HG03558 (cell line): Measurements from ENCODE around the gene SRCIN1.
"Not testable (repeated sequence)": the region's sequence is repeated elsewhere in the genome, so short reads cannot be mapped to it uniquely, and the experiment has no call there.

Experiments
- ATAC-seq: cut with Tn5 transposase; IDR thresholded peaks from one replicate; pipeline ENCODE4 v1.9.1; 2021; ENCODE audit warnings: moderate number of reproducible peaks; ENCODE audit not compliant: unreplicated experiment; ENCODE audit errors: extremely low read depth

SRCIN1 gene

DNA sequence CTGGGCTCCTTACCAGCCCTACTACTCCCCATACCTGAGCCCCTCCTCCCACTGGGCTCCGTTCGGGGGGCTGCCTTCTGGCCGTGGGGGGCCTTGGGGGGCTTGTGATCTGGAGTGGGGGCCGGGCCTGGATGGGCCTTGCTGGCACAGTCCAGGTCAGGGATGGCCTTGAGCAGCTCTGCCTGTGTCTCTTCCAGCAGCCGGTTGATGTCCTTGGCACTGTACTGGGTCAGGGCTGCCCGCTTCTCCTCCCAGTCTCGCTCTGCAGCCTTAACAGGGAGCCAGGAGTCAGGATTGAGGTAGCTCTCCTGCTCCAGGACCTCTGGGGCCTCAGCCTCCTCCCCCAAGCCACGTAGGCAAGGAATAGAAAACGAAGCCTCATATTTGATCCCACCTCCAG is 54.6 kb downstream of the SRCIN1 start:
- no peak for ATAC-seq

DNA sequence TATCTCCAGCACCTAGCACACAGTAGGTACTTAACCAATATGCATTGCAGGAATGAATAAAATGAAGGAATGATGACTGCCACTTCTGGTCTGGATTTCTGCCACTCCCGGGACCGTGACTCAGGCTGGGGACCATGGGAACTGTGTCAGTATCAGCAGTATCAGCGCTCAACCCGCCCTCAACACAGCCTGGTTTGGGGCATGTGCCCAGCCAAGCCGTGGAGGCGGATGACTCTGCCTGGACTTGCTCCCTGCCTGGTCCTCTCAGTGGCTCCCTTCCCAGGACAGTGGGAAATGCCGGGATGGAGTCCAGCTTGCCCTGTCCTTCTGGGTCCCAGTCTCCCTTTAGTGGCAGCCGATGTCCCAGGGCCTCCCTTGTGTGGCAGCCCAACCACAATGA is 55.1 kb downstream of the SRCIN1 start:
- ATAC-seq = no peak

DNA sequence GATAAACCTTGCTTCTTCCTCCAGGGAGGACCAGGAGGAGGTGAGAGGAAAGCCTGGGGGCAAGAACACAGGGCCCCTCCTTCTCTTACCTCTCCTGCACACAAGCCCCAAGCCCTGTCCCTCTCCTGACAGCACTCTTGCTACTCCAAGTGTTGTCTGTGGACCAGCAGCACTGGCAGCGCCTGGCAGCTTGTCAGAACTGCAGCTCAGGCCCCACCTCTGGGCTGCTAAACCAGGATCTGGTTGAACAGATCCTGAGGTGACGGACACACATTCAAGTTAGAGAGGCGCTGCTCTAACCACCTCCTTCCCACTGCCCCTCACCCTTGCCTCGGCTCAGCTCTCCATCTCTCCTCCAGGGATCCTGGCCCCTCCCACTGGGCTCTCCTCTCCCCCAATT is 56.5 kb downstream of the SRCIN1 start:
- no peak for ATAC-seq

DNA sequence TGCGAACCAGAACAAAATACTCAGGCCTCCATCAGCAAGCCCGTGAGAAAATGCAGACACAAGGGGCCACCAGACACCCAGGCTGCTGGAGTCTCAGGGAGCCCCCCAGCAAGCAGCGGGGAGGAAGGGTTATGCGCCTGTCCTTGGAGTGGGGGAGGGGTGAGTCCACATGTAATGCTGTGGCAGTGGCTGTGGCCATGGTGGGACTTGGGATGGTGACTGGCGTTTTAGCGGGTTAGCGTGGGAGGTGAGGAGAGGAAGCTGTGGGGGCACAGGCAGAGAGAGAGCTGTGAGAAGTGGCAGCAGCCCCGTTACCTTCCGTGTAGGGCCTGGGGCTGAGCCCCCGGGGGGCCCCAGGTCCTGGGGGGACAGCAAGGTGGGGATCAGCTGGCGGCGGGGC is 58.3 kb downstream of the SRCIN1 start:
- ATAC-seq = no peak

DNA sequence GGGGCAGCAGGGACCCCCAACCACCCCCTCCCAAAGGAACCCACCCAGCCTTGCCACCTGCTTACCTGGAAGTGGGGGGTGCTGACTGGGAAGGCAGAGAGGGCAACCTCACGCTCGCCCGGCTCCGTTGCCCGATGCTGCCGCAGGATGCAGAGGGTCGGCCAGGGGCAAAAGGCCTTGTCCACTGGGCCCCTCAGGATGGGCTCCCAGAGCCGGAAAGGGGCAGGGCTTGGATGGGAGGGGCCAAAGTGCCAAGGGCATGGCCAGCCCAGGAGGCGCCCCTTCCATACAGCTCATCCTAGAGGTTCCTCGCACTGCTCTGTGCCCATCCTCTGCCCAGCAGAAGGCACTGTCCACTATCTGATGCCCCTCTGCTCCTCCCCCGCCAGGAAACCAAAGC is 59.4 kb downstream of the SRCIN1 start:
- ATAC-seq = no peak

DNA sequence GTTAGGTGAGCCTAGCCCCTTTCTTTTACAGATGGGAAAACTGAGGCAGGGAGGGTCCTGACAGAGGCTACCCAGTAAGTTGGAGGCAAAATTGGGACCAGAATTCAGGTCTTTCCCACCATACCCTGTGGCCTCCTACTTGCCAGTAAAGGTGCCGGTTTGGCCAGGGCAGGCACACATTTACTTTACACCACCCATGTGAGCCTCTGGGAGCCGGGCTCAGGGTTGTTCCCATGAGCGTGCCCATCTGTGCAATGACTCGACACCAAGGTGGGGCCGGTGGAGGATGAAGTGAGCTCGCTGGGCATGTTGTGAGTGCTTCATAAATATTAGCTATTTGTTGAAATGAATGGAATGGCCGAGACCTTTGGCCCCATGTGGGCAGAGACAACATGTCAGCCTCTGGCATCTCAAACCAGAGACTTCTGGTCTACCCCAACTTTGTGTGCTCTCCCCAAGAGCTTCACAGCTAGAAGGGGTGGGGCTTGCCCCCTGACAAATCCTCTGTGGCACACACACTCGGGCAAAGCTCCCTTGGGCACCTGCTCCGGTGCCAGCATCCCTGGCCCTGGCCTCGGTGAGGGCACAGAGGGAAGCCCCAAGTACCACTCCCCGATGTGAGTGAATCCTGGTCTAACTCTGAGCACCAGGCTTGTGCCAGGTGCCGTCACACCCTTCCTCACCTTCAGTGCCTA is 60.1 kb downstream of the SRCIN1 start:
- ATAC-seq = no peak

DNA sequence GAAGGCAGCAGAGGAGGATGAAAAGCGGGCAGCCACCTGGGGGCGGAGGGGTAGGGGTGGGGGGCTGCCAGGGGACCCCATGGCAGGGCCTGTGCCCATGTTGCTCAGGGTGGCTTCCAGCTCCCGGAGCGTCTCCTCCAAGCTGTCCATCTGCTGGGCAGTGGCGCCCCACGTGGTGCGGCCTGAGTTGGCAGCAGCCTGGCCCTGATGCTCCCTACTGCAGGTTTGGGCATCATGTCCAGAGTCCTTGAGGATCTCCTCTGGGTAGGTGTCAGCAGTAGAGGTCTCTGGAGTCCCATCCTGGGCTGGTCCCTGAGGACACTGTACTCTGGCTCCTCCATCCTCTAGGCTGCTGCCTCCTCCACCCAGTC is 60.9 kb downstream of the SRCIN1 start:
- no peak for ATAC-seq

DNA sequence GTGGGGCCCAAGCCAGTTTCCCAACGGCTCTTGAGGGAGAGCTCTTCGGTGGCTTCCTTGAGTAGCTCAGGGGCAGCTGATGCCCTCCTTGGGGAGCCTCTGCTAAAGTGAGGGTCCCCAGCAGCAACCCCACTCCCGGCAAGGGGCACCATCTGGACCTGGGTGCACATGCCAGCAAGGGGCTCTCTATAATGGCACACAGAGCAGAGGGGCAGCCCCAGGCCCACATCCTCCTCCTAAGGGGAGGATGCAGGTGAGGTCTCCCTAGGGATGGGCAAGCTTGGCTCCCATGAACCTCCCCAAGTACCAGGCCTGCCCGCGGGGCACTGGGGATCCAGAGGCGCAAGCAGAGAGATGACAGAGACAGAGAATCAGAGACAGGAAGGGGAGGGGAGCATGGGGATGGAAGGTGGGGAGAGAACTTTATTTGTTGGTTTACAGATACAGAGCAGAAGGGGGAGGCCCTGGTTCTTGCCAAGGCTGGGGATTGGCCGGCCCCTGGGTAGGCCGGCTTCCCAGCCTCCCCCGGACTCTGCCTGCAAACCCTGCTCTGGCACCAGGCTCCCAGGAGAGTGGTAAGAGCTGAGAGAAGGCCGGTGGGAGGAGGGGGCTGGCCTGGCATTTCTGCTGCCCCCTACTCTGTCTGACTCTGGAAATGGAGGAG is 61.4 kb downstream of the SRCIN1 start:
- no peak for ATAC-seq

DNA sequence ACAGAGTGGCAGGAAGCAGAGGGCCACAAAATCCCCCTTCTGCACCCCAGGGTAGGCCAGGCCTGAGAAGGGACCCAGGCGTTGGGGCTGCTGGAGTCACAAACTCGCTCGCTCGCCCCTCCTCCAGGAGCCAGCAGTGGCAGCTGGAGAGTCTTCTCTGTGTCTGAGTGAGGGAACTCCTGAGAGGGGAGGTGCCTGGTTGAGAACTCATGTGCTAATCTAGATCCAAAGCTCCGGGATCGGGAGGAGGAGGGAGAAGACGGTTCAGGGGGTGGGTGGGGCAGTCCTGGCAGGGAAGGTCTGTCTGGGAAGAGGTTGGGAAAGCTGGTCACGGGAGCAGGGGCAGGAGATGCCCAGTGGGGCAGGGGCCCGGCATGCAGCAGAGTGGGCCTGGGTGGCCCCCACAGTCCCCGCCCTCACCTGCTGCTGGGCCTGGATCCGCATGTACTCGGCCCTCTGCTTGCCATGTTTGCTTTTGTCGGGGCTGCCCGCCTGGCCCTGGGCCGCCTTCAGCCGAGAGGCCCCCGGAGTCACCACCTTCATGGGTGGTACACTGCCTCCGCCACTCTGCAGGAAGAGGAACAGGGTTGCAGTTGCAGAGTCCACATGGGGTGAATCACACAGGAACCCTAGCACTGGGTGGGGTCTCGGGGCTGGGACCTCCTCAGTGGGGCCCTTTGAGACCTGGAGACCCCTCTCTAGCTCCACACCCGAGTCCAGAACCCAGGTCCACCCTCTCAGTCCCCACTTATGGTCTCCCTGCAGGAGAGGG is 62.2 kb downstream of the SRCIN1 start:
- ATAC-seq = no peak

DNA sequence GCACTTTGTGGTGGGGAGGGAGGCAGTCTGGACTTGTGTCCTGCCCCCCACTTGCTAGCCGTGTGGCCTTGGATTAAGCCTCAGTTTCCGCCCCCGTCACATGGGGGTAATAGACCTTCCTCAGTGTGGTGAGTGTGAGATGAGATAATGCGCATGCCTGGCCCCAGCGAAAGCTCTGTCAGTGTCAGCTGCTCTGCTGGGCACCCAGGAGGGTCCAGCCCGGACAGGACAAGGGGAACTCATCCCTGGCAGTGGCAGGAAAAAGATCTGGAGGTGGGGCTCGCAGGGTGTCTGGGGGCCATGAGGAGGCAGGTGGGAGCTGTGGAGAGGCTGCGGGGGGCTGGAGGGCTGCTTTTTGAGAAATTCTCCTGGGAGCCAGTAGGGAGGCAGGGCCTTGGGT is 63.5 kb downstream of the SRCIN1 start:
- no peak for ATAC-seq

DNA sequence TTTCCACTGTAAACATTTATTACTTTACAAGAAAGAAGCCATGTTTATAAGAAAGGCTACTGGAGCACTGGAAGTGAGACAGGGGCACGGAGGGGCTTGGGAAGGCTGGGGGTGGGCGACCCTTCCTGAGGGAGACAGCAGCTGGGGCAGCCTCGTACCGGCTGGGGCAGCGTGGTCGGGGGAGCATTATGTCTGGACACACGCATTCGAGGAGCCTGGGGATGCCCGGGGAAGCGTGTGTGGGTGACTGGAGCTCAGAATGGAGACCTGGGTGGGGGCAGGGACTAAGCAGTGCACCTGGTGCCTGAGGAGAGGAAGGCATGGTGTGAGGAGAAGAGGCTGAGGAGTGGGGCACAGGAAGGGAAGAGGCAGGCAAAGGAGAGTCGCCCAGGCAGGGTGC is 64.5 kb downstream of the SRCIN1 start:
- ATAC-seq = no peak

DNA sequence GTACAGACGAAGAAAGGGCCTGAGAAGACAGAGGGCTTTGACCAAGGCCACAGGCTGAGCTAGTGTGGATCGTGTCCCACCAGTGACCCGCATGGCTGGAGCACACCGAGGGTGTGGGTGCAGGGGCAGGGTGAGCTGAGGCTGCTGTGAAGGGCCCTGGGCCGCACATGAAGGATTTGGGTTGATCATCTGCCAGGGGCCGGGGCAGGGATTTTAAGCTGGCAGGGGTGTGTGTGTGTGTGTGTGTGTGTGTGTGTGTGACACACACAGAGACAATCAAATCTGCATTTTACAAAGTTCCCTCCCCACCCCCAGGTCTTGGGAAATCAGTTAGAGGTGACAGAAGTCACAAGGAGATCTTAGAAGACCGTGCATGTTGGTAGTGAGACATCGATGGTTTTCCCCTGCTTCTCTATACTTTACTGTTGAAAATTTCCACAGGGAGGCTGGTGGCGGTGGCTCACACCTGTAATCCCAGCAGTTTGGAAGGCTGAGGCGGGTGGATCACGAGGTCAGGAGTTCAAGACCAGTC is 65.2 kb downstream of the SRCIN1 start:
- no peak for ATAC-seq

DNA sequence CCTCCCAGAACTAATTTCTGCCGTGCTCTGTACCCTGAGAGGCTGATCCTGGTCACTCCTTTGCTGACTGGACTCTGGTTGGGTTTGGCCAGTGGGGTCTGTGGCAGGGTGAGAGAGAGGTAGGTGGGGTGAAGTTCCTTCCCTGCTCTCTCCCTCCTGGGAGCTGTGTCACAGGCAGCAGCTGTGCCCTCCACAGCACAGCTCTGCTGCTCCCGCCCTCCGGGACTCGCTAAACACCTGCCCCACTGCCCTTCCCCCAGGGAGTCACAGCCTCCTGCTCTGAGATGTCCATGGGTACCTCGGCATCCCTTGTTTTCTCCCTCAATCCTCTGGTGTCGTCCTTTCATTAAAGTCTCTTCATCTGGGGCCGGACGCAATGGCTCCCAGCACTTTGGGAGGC is 66.4 kb downstream of the SRCIN1 start:
- ATAC-seq = no peak

DNA sequence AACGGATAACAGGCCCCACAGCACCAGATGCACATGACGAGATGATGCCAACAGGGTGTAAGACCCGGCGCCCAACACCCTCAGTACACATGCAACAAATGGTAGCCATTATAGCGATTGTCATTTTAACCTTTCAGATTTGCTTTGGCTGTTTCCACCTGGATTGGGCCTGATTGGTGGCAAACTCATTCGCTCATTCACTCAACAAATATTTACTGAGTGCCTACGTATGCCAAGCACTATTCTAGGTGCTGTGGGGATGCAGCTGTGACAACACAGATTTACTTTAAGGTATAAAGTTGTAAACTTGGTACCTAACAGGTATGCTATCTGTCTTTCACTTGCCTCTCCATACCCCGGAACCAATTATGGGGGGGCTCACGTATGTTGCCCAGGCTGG is 66.8 kb downstream of the SRCIN1 start:
- no peak for ATAC-seq

DNA sequence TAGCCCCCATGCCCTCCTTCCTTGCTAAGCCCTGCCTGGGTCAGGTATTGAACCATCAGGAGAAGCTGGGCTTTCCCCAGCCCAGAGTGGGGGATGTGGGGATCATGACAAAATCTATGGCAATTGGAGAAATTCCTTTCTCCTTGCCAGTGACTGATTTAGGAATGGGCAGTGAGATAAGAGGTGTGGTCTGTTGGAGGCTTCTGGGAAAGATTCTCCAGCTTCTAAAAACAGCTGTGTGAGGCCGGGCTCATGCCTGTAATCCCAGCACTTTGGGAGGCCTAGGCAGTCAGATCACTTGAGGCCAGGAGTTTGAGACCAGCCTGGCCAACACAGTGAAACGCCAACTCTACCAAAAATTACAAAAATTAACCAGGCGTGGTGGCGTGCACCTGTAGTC is 69.1 kb downstream of the SRCIN1 start:
- no peak for ATAC-seq

DNA sequence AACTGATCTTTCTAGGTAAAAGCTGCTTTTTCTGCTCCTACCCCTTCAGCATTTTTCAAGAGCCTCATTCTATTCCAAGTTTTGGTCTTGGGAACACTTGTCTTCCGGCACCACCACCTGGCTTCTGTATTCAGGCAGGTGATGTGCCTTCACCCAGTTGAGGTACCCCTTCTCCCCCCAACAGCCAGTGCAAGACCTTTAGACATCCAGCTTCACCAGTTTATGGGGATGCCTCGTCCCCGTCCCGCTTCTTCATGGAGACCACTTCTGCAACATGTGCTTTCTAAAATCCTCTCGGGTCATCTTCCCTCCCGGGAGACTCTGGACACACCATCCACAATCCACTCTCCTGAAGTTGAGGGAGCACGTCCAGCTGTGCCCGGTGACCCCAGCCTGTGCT is 69.9 kb downstream of the SRCIN1 start:
- ATAC-seq = no peak

DNA sequence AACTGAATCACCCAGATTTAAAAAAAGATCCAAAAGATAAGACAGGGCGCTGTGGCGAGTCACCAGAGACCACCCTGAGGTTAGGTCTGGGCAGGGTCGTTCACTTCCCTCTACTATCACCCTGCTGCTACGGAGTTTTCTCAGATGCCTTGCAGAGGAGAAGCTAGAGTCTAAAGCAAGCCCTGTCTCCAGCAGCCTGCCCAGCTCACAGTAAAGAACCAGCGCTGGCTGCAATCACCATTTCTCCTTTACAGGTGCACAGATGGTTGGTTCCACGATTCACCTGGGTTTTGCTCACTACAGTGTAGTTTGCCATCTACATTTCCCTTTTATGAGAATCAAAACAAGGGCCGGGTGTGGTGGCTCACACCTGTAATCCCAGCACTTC is 71.3 kb downstream of the SRCIN1 start:
- no peak for ATAC-seq

DNA sequence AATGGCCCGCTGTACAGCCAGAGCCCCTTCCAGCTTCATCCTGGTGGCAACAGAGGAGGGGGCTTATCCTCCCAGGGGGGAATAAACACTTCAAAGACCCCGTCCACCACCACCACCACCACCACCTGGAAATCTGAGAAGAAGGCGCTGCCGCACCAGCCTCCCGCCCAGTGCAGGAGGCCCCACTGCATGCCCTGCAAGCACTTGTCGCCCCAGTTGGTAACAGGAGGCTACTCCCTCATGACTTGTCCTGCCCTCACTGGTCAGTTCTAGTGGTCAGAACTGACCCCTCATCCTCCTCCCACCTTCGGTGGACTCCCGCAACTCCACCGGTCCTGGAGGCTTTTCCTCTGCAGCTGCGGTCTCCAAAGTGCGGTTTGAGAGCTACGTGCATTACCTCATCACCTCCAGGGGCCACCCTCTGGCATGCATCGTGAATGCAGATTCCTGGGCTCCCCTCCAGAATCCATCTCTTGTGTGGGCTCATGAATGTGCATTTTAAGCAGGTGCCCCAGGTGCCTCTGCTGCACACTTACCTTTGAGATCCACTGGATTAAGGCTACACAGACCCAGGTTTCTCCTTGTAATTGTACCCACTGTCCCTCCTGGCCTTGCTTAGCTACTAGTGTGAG is 71.8 kb downstream of the SRCIN1 start:
- no peak for ATAC-seq

DNA sequence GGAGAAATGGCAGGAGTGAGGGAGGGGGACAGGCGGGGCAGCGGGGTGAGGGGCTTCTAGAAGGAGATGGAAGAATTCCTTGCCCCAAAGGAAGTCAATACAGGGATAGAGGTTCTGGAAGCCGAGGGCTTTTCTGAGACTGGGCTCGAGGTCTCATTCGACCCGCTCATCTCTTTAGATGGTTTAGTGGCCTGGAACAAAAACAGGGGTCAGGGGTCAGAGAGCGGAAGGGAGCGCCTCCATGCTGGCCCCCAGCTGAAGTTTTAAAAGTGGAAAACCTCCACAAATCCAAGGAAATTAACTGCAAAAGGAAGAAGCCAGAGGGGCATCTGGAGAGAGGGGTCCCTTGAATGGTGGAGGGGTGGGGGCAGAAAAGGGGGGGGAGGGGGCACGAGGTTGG is 72.5 kb downstream of the SRCIN1 start:
- ATAC-seq = no peak

DNA sequence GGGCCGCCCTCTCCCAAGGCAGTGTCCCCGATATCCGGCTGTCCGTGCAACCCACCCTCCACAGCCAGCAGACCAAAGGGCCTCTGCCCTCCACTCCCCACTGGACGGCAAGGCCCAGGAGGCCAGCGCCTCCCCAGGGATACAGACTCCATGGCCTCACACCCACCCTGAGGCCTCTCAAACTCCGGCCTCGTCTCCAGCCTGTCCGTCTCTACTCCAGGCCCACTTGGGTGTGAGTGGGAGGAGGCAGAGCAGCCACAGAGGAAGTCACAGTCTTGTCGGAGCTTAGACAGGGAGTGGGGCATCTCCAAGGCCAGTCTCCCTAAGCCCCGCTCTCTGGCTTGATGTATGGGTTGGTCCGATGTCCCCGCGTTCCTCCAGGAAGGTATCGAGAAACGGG is 73.3 kb downstream of the SRCIN1 start:
- ATAC-seq = no peak

DNA sequence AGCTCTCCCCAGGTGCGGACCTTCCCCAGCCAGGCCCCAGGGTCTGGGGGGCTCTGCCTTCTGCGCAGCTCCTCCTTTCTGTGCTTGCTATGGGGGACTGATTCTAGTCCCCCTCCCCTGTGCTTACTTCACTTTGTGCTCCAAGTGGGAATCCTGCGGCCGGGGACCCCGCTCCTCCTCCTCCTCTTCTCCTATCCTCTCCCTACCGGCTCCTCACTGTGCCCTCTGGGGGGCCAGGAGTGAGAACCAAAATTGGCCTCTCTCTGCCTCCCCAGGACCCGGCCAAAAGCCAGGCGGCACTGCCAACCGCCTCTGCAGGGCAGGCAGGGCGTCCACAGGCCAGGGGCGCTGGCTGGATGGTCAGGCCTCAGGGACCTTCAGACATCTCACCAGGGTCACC is 74.0 kb downstream of the SRCIN1 start:
- not testable (repeated sequence) for ATAC-seq
